Measurements from ENCODE around the gene HSFX3. TPM values are rescaled to one million over a fixed set of nuclear protein-coding genes. Genes with fewer than 3 reads are reported as not detected.
"Not testable (repeated sequence)": the region's sequence is repeated elsewhere in the genome, so short reads cannot be mapped to it uniquely, and the experiment has no call there.

Gene HSFX3
- total RNA-seq, 4 donors from 2014 or later: not detected

GRCh38 chrX:149522916-149523315, 26.8 kb downstream of the HSFX3 start:
- DNase-seq: no peak
- Histone ChIP-seq H3K27me3 (no peaks in the 10 kb centered on the region), H3K9me3 (no peaks in the 10 kb centered on the region), H3K4me1 (no peaks in the 10 kb centered on the region), H3K27ac (no peak overlapping the region), H3K4me3 (replicated peaks in 1 of 3) (no peak overlapping the region), H3K36me3 (no peaks in the 10 kb centered on the region)
- TF ChIP-seq CTCF (IDR thresholded peaks at IDR 0.05): no peak
- TF ChIP-seq POLR2A (IDR thresholded peaks at IDR 0.05): no peak
- WGBS, 2 donors: 96% methylated on average over 2 of the region's 2 CpGs; no CpG with 5 or more reads in 1 of the 2 donors
- intact Hi-C loops (cut with DNase I): no loop called here

- TF ChIP-seq CTCF (IDR thresholded peaks at IDR 0.05) (no peak), POLR2A (IDR thresholded peaks at IDR 0.05) (no peak)
- WGBS, 2 donors: 62 to 88% methylated on average over 9 of the region's 9 CpGs
- intact Hi-C loops (cut with DNase I): no loop called here
Observed at GRCh38 chrX:149521438-149521837, 28.3 kb downstream of the HSFX3 start.

GRCh38 chrX:149520636-149521277, 29.0 kb downstream of the HSFX3 start:
- H3K9me3 ChIP-seq; H3K36me3 ChIP-seq; DNase-seq; H3K27ac ChIP-seq; intact Hi-C loops (cut with DNase I); H3K4me1 ChIP-seq; H3K4me3 ChIP-seq (replicated peaks in 1 of 3); H3K27me3 ChIP-seq: not testable (repeated sequence)
- WGBS, 2 donors: 60 to 64% methylated on average over 3 of the region's 3 CpGs

More at GRCh38 chrX:149521438-149521837, 28.3 kb downstream of the HSFX3 start:
- no peaks in the 10 kb centered on the region for H3K36me3 ChIP-seq
- H3K27me3 ChIP-seq: no peaks in the 10 kb centered on the region
- no peaks in the 10 kb centered on the region for H3K9me3 ChIP-seq
- H3K27ac ChIP-seq: no peak overlapping the region
- no peak overlapping the region for H3K4me3 ChIP-seq (replicated peaks in 1 of 3)
- H3K4me1 ChIP-seq: no peaks in the 10 kb centered on the region
- DNase-seq: no peak

- no peaks in the 10 kb centered on the region for H3K36me3 ChIP-seq
- WGBS, 2 donors: 81% methylated on average over 7 of the region's 7 CpGs
- DNase-seq: no peak
- no peak overlapping the region for H3K4me3 ChIP-seq (replicated peaks in 1 of 3)
- no peaks in the 10 kb centered on the region for H3K4me1 ChIP-seq
- H3K27ac ChIP-seq: no peak overlapping the region
- no peak for TF ChIP-seq CTCF (IDR thresholded peaks at IDR 0.05)
- no peak for TF ChIP-seq POLR2A (IDR thresholded peaks at IDR 0.05)
- intact Hi-C loops (cut with DNase I): no loop called here
- no peaks in the 10 kb centered on the region for H3K27me3 ChIP-seq
- no peaks in the 10 kb centered on the region for H3K9me3 ChIP-seq
Observed at GRCh38 chrX:149518236-149518635, 31.5 kb downstream of the HSFX3 start.

- WGBS, 2 donors: 95 to 96% methylated on average over 1 of the region's 1 CpG
- intact Hi-C loops (cut with DNase I): no loop called here
- H3K4me1 ChIP-seq: no peaks in the 10 kb centered on the region
- no peak overlapping the region for H3K4me3 ChIP-seq (replicated peaks in 1 of 3)
- TF ChIP-seq CTCF (IDR thresholded peaks at IDR 0.05): no peak
- TF ChIP-seq POLR2A (IDR thresholded peaks at IDR 0.05): no peak
- H3K9me3 ChIP-seq: no peaks in the 10 kb centered on the region
- no peak for DNase-seq
- H3K27me3 ChIP-seq: no peaks in the 10 kb centered on the region
- no peaks in the 10 kb centered on the region for H3K36me3 ChIP-seq
- H3K27ac ChIP-seq: no peak overlapping the region
Observed at GRCh38 chrX:149517308-149517707, 32.4 kb downstream of the HSFX3 start.
